HEK293 (cell line): ENCODE results near the gene CFAP58.

Experiments
- CTCF ChIA-PET: fragments of 350-600 bp; formaldehyde crosslinking; extraction: SDS; loops from one replicate; lab custom pipeline; 2021; ENCODE audit warnings: antibody characterized with exemption; lab: Yijun Ruan, JAX
- POLR2A ChIA-PET: fragments of 300-600 bp; formaldehyde crosslinking; extraction: SDS; loops from one replicate; lab custom pipeline; 2020; ENCODE audit warnings: antibody characterized with exemption, inconsistent platforms; lab: Yijun Ruan, JAX
- H3K27ac ChIP-seq: fragments of 200-500 bp; sonication (Bioruptor generic); 2 replicates; pipeline ENCODE4 v1.5.1; 2014; ENCODE audit warnings: low read depth, low read length, control low read depth, inconsistent platforms; ENCODE audit errors: extremely low read depth
- H3K36me3 ChIP-seq, 2 experiments: fragments of 200-500 bp in 1 of 2; sonication (Bioruptor generic) in 1 of 2; 1 replicate in 1 of 2; 2 replicates in 1 of 2; pipeline ENCODE4 v1.5.1; 2014 to 2017; ENCODE audit warnings: inconsistent platforms in 2 of 2, low read length in 2 of 2; ENCODE audit not compliant: control insufficient read depth in 2 of 2, insufficient read depth in 1 of 2
- H3K4me1 ChIP-seq: fragments of 200-500 bp; sonication (Bioruptor generic); 2 replicates; pipeline ENCODE4 v1.5.1; 2014; ENCODE audit warnings: mild to moderate bottlenecking, low read length, inconsistent platforms; ENCODE audit not compliant: control insufficient read depth, insufficient read depth
- H3K4me3 ChIP-seq: 2 replicates; pipeline ENCODE4 v1.5.1; 2011; ENCODE audit warnings: low read depth, mild to moderate bottlenecking, control low read depth, low read length, moderate library complexity
- H3K9me3 ChIP-seq: fragments of 200-500 bp; sonication (Bioruptor generic); 2 replicates; pipeline ENCODE4 v1.5.1; 2014; ENCODE audit warnings: low read depth, low read length, inconsistent platforms; ENCODE audit not compliant: control insufficient read depth, insufficient read depth
- KLF10 ChIP-seq: fragments of 450-650 bp; IDR thresholded peaks from 2 replicates; pipeline ENCODE4 v1.5.1; 2018; ENCODE audit warnings: missing biosample characterization, mild to moderate bottlenecking, missing genetic modification characterization
- MEIS1 ChIP-seq: sonication (generic); formaldehyde crosslinking; IDR thresholded peaks from 2 replicates; pipeline ENCODE4 v1.8.1; 2022; ENCODE audit warnings: missing genetic modification reagents, mild to moderate bottlenecking, borderline replicate concordance
- PATZ1 ChIP-seq: fragments of 450-650 bp; formaldehyde crosslinking; IDR thresholded peaks from 2 replicates; pipeline ENCODE4 v1.5.1; 2016; ENCODE audit warnings: missing biosample characterization, missing genetic modification characterization
- TRIM28 ChIP-seq: IDR thresholded peaks from 2 replicates; pipeline ENCODE4 v1.6.1; 2011; ENCODE audit warnings: low read length, control low read depth, borderline replicate concordance
- YY2 ChIP-seq: fragments of 450-650 bp; formaldehyde crosslinking; IDR thresholded peaks from 2 replicates; pipeline ENCODE4 v1.5.1; 2016; ENCODE audit warnings: missing biosample characterization, missing genetic modification characterization
- ZBTB17 ChIP-seq: fragments of 450-650 bp; formaldehyde crosslinking; IDR thresholded peaks from 2 replicates; pipeline ENCODE4 v1.5.1; 2016; ENCODE audit warnings: missing biosample characterization, missing genetic modification characterization
- ZBTB21 ChIP-seq: fragments of 450-650 bp; formaldehyde crosslinking; IDR thresholded peaks from 2 replicates; pipeline ENCODE4 v1.5.1; 2017; ENCODE audit warnings: missing biosample characterization, missing genetic modification characterization
- ZBTB7A ChIP-seq: fragments of 450-650 bp; formaldehyde crosslinking; IDR thresholded peaks from 2 replicates; pipeline ENCODE4 v1.5.1; 2016; ENCODE audit warnings: low read depth, missing biosample characterization, missing genetic modification characterization
- ZIC2 ChIP-seq: fragments of 450-650 bp; formaldehyde crosslinking; IDR thresholded peaks from 2 replicates; pipeline ENCODE4 v1.5.1; 2016; ENCODE audit warnings: missing biosample characterization, missing genetic modification characterization
- ZNF138 ChIP-seq: fragments of 450-650 bp; formaldehyde crosslinking; IDR thresholded peaks from 2 replicates; pipeline ENCODE4 v1.5.1; 2016; ENCODE audit warnings: missing biosample characterization, missing genetic modification characterization, borderline replicate concordance
- ZNF202 ChIP-seq: fragments of 450-650 bp; formaldehyde crosslinking; IDR thresholded peaks from 2 replicates; pipeline ENCODE4 v1.5.1; 2016; ENCODE audit warnings: missing biosample characterization, missing genetic modification characterization, borderline replicate concordance
- ZNF354C ChIP-seq: fragments of 450-650 bp; formaldehyde crosslinking; IDR thresholded peaks from 2 replicates; pipeline ENCODE4 v1.5.1; 2016; ENCODE audit warnings: missing biosample characterization, missing genetic modification characterization, low read depth, borderline replicate concordance
- ZNF416 ChIP-seq: fragments of 450-650 bp; formaldehyde crosslinking; IDR thresholded peaks from 2 replicates; pipeline ENCODE4 v1.5.1; 2016; ENCODE audit warnings: missing biosample characterization, missing genetic modification characterization
- ZNF433 ChIP-seq: fragments of 450-650 bp; formaldehyde crosslinking; IDR thresholded peaks from 2 replicates; pipeline ENCODE4 v1.5.1; 2016; ENCODE audit warnings: missing biosample characterization, missing genetic modification characterization, low read depth
- ZNF521 ChIP-seq: fragments of 450-650 bp; formaldehyde crosslinking; IDR thresholded peaks from 2 replicates; pipeline ENCODE4 v1.5.1; 2017; ENCODE audit warnings: missing biosample characterization, mild to moderate bottlenecking, missing genetic modification characterization
- ZNF621 ChIP-seq: fragments of 450-650 bp; formaldehyde crosslinking; IDR thresholded peaks from 2 replicates; pipeline ENCODE4 v1.5.1; 2017; ENCODE audit warnings: missing biosample characterization, missing genetic modification characterization
- ZNF658 ChIP-seq: fragments of 450-650 bp; formaldehyde crosslinking; IDR thresholded peaks from 2 replicates; pipeline ENCODE4; 2016; ENCODE audit warnings: missing biosample characterization, missing genetic modification characterization
- ZNF692 ChIP-seq: fragments of 450-650 bp; formaldehyde crosslinking; IDR thresholded peaks from 2 replicates; pipeline ENCODE4 v1.5.1; 2016; ENCODE audit warnings: missing biosample characterization, missing genetic modification characterization
- ZNF785 ChIP-seq: fragments of 450-650 bp; formaldehyde crosslinking; IDR thresholded peaks from 2 replicates; pipeline ENCODE4 v1.5.1; 2016; ENCODE audit warnings: missing biosample characterization, missing genetic modification characterization
- ZNF792 ChIP-seq: fragments of 450-650 bp; formaldehyde crosslinking; IDR thresholded peaks from 2 replicates; pipeline ENCODE4 v1.5.1; 2016; ENCODE audit warnings: missing biosample characterization, missing genetic modification characterization
- TF ChIP-seq, protein P1 (sequence below): fragments of 450-650 bp; formaldehyde crosslinking; IDR thresholded peaks from 2 replicates; pipeline ENCODE4 v1.5.1; 2016; ENCODE audit warnings: missing biosample characterization, missing genetic modification characterization
- TF ChIP-seq, protein P2 (sequence below): fragments of 450-650 bp; formaldehyde crosslinking; IDR thresholded peaks from 2 replicates; pipeline ENCODE4 v1.5.0; 2017; ENCODE audit warnings: missing biosample characterization, missing genetic modification characterization, borderline replicate concordance
- TF ChIP-seq, protein P3 (sequence below): fragments of 450-650 bp; formaldehyde crosslinking; IDR thresholded peaks from 2 replicates; pipeline ENCODE4 v1.5.1; 2016; ENCODE audit warnings: missing biosample characterization, missing genetic modification characterization
- TF ChIP-seq, protein P4 (sequence below): sonication (generic); formaldehyde crosslinking; IDR thresholded peaks from 2 replicates; pipeline ENCODE4 v1.8.1; 2022; ENCODE audit warnings: mild to moderate bottlenecking, moderate library complexity, missing genetic modification reagents

The CFAP58 gene

GRCh38 chr10:104328646-104328895 is 25.1 kb upstream of the CFAP58 start (continued):
- TF ChIP-seq ZNF433 (tag by site-specific recombination): no peak

DNA sequence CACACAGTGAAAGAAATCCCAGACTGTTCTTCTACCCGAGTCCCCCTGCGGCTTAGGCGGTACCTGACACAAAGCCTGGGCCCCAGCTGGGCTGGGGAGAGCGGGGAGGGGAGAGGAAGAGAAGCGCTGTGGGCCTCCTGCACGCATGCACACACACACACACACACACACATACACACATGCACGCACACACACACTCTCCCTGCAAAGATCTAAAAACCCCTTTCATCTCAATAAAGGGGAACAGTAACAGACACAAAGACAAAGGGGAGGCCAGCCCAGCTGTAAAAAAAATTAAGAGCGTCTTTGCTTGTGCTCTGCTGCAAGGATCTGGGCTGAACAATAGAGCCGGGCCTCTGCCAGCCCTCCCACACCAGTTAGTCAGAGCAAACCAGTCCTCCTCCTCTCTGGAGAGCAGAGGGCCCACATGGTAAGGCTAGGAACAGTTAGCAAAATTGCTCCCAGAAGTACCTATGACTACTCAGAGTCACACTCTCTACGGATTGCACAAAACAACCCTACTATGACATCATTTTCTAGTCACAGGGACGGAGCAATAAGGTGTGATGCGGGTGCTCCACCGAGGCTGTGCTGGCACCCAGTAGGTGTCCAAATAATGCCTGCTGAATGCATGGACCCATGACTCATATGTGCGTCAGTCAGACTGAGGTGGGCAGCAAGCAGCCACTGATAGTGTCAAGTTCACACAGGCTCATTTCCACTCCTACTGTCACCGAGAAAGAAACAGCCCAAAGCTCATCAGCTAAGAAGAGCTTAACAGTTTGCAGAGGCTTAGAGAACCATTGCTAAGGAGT is 24.5 kb upstream of the CFAP58 start:
- Histone ChIP-seq H3K4me3 (no peak overlapping the region), H3K27ac (peak overlapping the region; percentile 55; the same call in 1 of the 2 replicates), H3K4me1 (peaks cover 40% of the 10 kb centered on the region), H3K36me3 (no peaks in the 10 kb centered on the region), H3K9me3 (no peaks in the 10 kb centered on the region)
- POLR2A ChIA-PET: interaction anchor here (1.6 kb wide), 1 partner anchor 9 kb away, joined by 7 read pairs; the partner anchor contains the start of gene ITPRIP
- CTCF ChIA-PET: interaction anchor here (0.6 to 2.5 kb wide), 3 partner anchors 23 to 155 kb away, joined by 3 to 13 read pairs (median 4); no protein-coding TSS in a partner anchor
- TF ChIP-seq ZIC2 (tag by site-specific recombination) (peak; percentile 76), ZBTB21 (tag by site-specific recombination) (peak; percentile 99), ZNF202 (tag by site-specific recombination) (no peak), ZNF354C (no peak), ZNF785 (tag by site-specific recombination) (peak; percentile 14; the same call in 1 of the 2 replicates), ZBTB7A (tag by site-specific recombination) (no peak; the same call in 1 of the 2 replicates), TRIM28 (peak; percentile 75; the same call in 1 of the 2 replicates), PATZ1 (tag by site-specific recombination) (peak; percentile 79), ZNF621 (tag by site-specific recombination) (no peak), ZNF792 (tag by site-specific recombination) (peak; percentile 100), ZBTB17 (tag by site-specific recombination) (peak; percentile 90), ZNF138 (tag by site-specific recombination) (no peak), ZNF692 (tag by site-specific recombination) (peak; percentile 98), YY2 (tag by site-specific recombination) (no peak), ZNF416 (tag by site-specific recombination) (no peak), ZNF658 (tag by site-specific recombination) (no peak), KLF10 (tag by site-specific recombination) (no peak), ZNF521 (no peak), MEIS1 (CRISPR knock-in tag) (no peak)
- TF ChIP-seq, protein P1, sequence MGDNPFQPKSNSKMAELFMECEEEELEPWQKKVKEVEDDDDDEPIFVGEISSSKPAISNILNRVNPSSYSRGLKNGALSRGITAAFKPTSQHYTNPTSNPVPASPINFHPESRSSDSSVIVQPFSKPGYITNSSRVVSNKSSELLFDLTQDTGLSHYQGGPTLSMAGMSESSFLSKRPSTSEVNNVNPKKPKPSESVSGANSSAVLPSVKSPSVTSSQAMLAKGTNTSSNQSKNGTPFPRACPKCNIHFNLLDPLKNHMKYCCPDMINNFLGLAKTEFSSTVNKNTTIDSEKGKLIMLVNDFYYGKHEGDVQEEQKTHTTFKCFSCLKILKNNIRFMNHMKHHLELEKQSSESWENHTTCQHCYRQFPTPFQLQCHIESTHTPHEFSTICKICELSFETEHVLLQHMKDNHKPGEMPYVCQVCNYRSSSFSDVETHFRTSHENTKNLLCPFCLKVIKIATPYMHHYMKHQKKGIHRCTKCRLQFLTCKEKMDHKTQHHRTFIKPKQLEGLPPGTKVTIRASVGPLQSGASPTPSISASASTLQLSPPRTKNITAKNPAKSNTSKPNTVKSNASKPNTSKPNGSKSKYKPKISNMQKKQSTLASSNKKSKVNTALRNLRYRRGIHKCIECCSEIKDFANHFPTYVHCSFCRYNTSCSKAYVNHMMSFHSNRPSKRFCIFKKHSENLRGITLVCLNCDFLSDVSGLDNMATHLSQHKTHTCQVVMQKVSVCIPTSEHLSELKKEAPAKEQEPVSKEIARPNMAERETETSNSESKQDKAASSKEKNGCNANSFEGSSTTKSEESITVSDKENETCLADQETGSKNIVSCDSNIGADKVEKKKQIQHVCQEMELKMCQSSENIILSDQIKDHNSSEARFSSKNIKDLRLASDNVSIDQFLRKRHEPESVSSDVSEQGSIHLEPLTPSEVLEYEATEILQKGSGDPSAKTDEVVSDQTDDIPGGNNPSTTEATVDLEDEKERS (tag by site-specific recombination): no peak
- TF ChIP-seq, protein P2, sequence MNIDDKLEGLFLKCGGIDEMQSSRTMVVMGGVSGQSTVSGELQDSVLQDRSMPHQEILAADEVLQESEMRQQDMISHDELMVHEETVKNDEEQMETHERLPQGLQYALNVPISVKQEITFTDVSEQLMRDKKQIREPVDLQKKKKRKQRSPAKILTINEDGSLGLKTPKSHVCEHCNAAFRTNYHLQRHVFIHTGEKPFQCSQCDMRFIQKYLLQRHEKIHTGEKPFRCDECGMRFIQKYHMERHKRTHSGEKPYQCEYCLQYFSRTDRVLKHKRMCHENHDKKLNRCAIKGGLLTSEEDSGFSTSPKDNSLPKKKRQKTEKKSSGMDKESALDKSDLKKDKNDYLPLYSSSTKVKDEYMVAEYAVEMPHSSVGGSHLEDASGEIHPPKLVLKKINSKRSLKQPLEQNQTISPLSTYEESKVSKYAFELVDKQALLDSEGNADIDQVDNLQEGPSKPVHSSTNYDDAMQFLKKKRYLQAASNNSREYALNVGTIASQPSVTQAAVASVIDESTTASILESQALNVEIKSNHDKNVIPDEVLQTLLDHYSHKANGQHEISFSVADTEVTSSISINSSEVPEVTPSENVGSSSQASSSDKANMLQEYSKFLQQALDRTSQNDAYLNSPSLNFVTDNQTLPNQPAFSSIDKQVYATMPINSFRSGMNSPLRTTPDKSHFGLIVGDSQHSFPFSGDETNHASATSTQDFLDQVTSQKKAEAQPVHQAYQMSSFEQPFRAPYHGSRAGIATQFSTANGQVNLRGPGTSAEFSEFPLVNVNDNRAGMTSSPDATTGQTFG: no peak
- TF ChIP-seq, protein P3, sequence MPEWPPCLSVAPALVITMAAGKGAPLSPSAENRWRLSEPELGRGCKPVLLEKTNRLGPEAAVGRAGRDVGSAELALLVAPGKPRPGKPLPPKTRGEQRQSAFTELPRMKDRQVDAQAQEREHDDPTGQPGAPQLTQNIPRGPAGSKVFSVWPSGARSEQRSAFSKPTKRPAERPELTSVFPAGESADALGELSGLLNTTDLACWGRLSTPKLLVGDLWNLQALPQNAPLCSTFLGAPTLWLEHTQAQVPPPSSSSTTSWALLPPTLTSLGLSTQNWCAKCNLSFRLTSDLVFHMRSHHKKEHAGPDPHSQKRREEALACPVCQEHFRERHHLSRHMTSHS: no peak
- TF ChIP-seq, protein P4, sequence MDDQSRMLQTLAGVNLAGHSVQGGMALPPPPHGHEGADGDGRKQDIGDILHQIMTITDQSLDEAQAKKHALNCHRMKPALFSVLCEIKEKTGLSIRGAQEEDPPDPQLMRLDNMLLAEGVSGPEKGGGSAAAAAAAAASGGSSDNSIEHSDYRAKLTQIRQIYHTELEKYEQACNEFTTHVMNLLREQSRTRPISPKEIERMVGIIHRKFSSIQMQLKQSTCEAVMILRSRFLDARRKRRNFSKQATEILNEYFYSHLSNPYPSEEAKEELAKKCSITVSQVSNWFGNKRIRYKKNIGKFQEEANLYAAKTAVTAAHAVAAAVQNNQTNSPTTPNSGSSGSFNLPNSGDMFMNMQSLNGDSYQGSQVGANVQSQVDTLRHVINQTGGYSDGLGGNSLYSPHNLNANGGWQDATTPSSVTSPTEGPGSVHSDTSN (CRISPR knock-in tag): no peak
